MM.1S (cell line): ENCODE measurements around the gene EVI5L.

Experiments
- CTCF ChIP-seq: fragments of 300-600 bp; sonication (generic); IDR thresholded peaks from 2 replicates; pipeline ENCODE4 v1.5.1; 2016; ENCODE audit warnings: antibody characterized with exemption, low read length, mixed read lengths
- EZH2 ChIP-seq: fragments of 300-600 bp; sonication (generic); optimal IDR thresholded peaks from 2 replicates; pipeline ENCODE3; 2017; ENCODE audit warnings: low read depth, mild to moderate bottlenecking, antibody characterized with exemption, low read length, mixed read lengths
- EZH2phosphoT487 ChIP-seq: fragments of 300-600 bp; sonication (generic); IDR thresholded peaks from 2 replicates; pipeline ENCODE4 v1.6.1; 2018; ENCODE audit warnings: antibody characterized with exemption, low read length

GRCh38 chr19:7832009-7832408, 2.0 kb downstream of the EVI5L start:
- no peak for TF ChIP-seq CTCF
- no peak for TF ChIP-seq EZH2
- no peak for TF ChIP-seq EZH2phosphoT487
